SU-DHL-6 (cell line): ENCODE results near the gene MEN1.

ENCODE experiments used
- H2AFZ ChIP-seq: fragments of 200-600 bp; sonication (generic); 2 replicates; pipeline ENCODE4 v1.6.1; 2014; ENCODE audit warnings: low read depth, mild to moderate bottlenecking, moderate library complexity, mixed read lengths, antibody characterized with exemption, low read length; ENCODE audit not compliant: severe bottlenecking
- H3F3A ChIP-seq: fragments of 200-600 bp; shearing (Covaris generic); 2 replicates; pipeline ENCODE4 v1.6.0; 2016; ENCODE audit warnings: antibody characterized with exemption, mild to moderate bottlenecking; ENCODE audit not compliant: insufficient read depth
- H3K27ac ChIP-seq: fragments of 200-600 bp; sonication (generic); 2 replicates; pipeline ENCODE4 v1.5.1; 2016; ENCODE audit warnings: low read depth, mild to moderate bottlenecking, low read length, moderate library complexity, mixed read lengths
- H3K27me3 ChIP-seq: fragments of 200-600 bp; sonication (generic), shearing (Covaris generic); 2 replicates; pipeline ENCODE4 v1.6.0; 2014; ENCODE audit warnings: mild to moderate bottlenecking, low read length
- H3K36me3 ChIP-seq: fragments of 200-600 bp; sonication (generic); 2 replicates; pipeline ENCODE4 v1.6.1; 2014; ENCODE audit warnings: mild to moderate bottlenecking, low read length, mixed read lengths
- H3K4me2 ChIP-seq: fragments of 300-600, 200-600 bp; shearing (Covaris generic), sonication (generic); 2 replicates; pipeline ENCODE4 v1.6.0; 2014; ENCODE audit warnings: low read length, low read depth, mild to moderate bottlenecking; ENCODE audit not compliant: poor library complexity, severe bottlenecking
- H3K4me3 ChIP-seq: fragments of 200-600 bp; sonication (generic); 2 replicates; pipeline ENCODE4 v1.5.1; 2014; ENCODE audit warnings: antibody characterized with exemption, low read length, mild to moderate bottlenecking, mixed read lengths; ENCODE audit not compliant: insufficient read depth, poor library complexity, severe bottlenecking
- H3K79me2 ChIP-seq: fragments of 200-600 bp; sonication (generic); 2 replicates; pipeline ENCODE4 v1.6.1; 2014; ENCODE audit warnings: mild to moderate bottlenecking, low read length, moderate library complexity; ENCODE audit not compliant: insufficient read depth
- H3K9ac ChIP-seq: fragments of 200-600 bp; sonication (generic); 2 replicates; pipeline ENCODE4 v1.7.0; 2014; ENCODE audit warnings: mild to moderate bottlenecking, low read length
- H3K9me2 ChIP-seq: fragments of 200-600 bp; sonication (generic); replicated peaks from 2 replicates; pipeline ENCODE4 v1.6.1; 2014; ENCODE audit warnings: low read length; ENCODE audit not compliant: insufficient read depth
- H3K9me3 ChIP-seq: fragments of 200-600 bp; sonication (generic); 2 replicates; pipeline ENCODE4 v1.6.1; 2014; ENCODE audit warnings: low read length, mixed read lengths; ENCODE audit not compliant: insufficient read depth
- H4K20me1 ChIP-seq: fragments of 200-600 bp; sonication (generic); 2 replicates; pipeline ENCODE4 v1.6.1; 2014; ENCODE audit warnings: low read depth, mild to moderate bottlenecking, antibody characterized with exemption, low read length, moderate library complexity, mixed read lengths
- EZH2phosphoT487 ChIP-seq: fragments of 200-600 bp; sonication (generic), shearing (Covaris generic); conservative IDR thresholded peaks from 2 replicates; pipeline ENCODE4 v1.6.1; 2018; ENCODE audit warnings: mild to moderate bottlenecking, antibody characterized with exemption, low read length, moderate library complexity, mixed read lengths
- TF ChIP-seq, protein P1 (sequence below): fragments of 200-600 bp; sonication (generic); IDR thresholded peaks from one replicate; pipeline ENCODE4 v1.5.1; 2017; ENCODE audit warnings: antibody characterized with exemption, mild to moderate bottlenecking, low read length, moderate library complexity; ENCODE audit not compliant: insufficient read depth, poor library complexity, severe bottlenecking

MEN1 gene

DNA sequence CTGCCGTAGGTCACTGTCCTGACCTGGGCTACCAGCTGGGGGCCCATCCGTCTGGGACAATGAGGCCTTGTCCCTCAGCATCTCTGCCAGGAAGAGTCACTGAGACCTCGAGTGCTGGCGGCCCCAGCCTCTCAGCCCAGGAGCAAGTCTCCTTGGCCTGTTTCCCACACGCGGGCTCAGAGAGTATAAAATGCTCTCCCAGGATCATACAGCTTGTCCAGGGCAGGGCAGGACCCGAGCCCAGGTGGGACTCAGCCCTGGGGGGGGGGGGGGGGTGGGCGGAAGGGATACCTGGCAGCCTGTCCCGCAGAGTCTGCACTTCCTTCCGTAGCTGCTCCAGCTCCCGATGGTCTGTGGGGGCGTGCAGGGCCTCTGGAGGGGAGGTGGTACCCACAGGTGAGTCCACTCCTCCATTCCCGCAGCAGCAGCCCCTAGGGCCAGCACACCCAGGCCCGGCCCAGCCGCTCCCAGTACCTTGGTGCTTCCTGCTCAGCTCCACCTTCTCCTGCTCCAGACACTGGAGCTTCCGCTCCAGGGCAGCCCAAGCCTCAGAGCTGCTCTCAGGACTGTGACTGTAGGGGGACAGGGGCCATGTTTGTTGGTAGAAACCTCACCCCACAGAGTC lies 26.2 kb upstream of the MEN1 start:
- H3K9me2 ChIP-seq, result no peaks in the 10 kb centered on the region
- no peaks in the 10 kb centered on the region for H3K27me3 ChIP-seq
- H3K79me2 ChIP-seq, result no peaks in the 10 kb centered on the region
- H3F3A ChIP-seq, result no peaks in the 10 kb centered on the region
- H3K9ac ChIP-seq, result no peak overlapping the region
- H4K20me1 ChIP-seq, result no peaks in the 10 kb centered on the region
- H3K27ac ChIP-seq, result no peak overlapping the region
- no peak overlapping the region for H3K4me2 ChIP-seq
- no peak overlapping the region for H3K4me3 ChIP-seq
- H3K36me3 ChIP-seq, result no peaks in the 10 kb centered on the region
- H2AFZ ChIP-seq, result no peak overlapping the region
- no peaks in the 10 kb centered on the region for H3K9me3 ChIP-seq
- TF ChIP-seq, protein P1, sequence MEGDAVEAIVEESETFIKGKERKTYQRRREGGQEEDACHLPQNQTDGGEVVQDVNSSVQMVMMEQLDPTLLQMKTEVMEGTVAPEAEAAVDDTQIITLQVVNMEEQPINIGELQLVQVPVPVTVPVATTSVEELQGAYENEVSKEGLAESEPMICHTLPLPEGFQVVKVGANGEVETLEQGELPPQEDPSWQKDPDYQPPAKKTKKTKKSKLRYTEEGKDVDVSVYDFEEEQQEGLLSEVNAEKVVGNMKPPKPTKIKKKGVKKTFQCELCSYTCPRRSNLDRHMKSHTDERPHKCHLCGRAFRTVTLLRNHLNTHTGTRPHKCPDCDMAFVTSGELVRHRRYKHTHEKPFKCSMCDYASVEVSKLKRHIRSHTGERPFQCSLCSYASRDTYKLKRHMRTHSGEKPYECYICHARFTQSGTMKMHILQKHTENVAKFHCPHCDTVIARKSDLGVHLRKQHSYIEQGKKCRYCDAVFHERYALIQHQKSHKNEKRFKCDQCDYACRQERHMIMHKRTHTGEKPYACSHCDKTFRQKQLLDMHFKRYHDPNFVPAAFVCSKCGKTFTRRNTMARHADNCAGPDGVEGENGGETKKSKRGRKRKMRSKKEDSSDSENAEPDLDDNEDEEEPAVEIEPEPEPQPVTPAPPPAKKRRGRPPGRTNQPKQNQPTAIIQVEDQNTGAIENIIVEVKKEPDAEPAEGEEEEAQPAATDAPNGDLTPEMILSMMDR, result no peak
- no peak for TF ChIP-seq EZH2phosphoT487

DNA sequence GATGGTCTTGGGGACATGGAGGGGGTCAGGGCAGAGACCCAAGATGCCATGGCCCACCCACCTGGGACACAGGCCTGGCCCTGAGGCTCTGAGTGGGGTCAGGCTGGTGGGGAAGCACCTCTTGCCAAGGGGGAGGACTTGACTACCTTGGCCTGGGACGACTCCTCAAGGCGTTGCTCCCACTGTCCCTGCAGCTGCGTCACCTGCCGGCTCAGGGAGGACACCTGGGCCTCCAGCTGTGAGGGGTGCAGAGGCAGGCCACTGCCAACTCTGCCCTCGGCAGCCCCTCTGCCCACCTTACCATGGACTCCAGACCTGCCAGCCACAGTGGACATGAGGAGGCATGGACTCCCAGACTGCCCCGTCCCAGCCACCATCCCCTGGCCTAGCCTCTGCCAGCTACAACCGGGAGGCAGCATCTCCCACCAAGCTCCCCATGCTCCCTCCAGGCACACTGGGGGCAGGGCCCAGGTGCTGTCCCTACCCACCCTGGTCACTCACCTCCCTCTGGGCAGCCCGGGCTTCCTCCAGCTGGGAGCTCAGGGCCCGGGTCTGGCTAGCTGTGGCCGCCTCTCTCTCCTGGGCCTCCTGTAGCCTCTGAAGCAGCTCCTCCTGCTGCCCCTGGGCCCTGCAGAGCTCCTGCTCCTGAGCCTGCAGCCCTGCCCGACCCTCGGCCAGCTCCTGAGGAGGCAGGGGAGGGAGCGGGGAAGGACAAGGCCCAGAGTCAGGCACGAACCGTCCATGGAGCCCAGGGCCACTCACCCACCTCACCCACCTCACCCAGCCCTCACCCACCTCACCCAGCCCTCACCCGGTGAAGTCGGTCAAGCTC lies 25.5 kb upstream of the MEN1 start:
- H2AFZ ChIP-seq, result no peak overlapping the region
- H3K4me2 ChIP-seq, result no peak overlapping the region
- H3K27me3 ChIP-seq, result no peaks in the 10 kb centered on the region
- H3K27ac ChIP-seq, result no peak overlapping the region
- no peaks in the 10 kb centered on the region for H4K20me1 ChIP-seq
- no peaks in the 10 kb centered on the region for H3K9me2 ChIP-seq
- no peaks in the 10 kb centered on the region for H3K36me3 ChIP-seq
- H3K9me3 ChIP-seq, result no peaks in the 10 kb centered on the region
- TF ChIP-seq, protein P1, result no peak
- TF ChIP-seq EZH2phosphoT487, result no peak
- H3F3A ChIP-seq, result no peaks in the 10 kb centered on the region
- H3K4me3 ChIP-seq, result no peak overlapping the region
- H3K9ac ChIP-seq, result no peak overlapping the region
- H3K79me2 ChIP-seq, result no peaks in the 10 kb centered on the region

DNA sequence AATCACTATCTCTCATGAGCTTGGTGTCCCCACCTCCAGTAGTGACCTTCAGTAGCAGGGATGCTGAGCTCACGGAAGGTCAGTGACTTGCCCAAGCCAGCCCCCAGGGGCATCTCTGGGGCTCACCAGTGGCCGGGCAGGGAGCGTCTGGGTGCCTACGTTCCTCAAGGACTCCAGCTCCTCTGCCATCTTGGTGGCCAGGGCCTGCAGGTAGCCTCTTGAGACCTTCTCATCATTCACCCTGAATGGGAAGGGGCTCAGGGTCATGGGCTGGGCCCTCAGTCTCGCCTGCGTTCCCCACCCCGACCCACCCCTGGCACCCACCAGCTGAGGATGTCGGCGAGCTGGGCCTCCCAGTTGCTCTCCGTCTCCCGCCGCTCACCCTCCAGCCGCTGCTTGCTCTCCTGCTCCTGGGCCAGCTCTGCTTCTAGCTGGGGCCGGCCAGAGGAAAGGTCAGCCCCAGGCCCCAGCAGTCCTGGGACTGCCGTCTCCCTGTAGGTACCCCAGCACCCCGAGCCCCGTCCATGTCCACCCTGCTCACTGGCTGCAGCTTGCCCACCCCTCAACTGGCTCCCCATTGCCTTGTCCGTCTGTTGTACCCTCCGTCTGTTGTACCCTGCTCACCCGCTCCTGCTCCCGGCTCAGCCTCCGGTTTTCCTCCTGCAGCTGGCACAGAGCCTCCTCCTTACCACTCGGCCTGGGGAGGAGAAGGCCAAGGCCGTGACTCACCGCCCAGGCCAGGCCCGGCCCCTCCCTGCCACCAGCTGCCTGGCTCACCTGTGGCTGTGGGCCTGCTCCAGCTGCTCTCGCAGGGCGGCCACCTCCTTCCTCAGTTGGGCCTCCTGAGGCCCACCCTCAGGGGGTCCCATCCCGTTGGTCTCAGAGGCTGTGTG lies 24.6 kb upstream of the MEN1 start:
- Histone ChIP-seq H3K4me3 (no peak overlapping the region), H3K36me3 (no peaks in the 10 kb centered on the region), H3K27me3 (no peaks in the 10 kb centered on the region), H3K27ac (no peak overlapping the region), H3K9me2 (no peaks in the 10 kb centered on the region), H3K4me2 (no peak overlapping the region), H3K79me2 (no peaks in the 10 kb centered on the region), H4K20me1 (no peaks in the 10 kb centered on the region), H2AFZ (no peak overlapping the region), H3K9ac (no peak overlapping the region), H3F3A (no peaks in the 10 kb centered on the region), H3K9me3 (no peaks in the 10 kb centered on the region)
- TF ChIP-seq, protein P1, result no peak
- TF ChIP-seq EZH2phosphoT487, result no peak
